GM10248 (cell line): ENCODE data around the gene ADA.
A peak's percentile ranks its signal among the peaks of the same experiment; 100 is the strongest.

Experiments used
- CTCF ChIA-PET: fragments of 300-600 bp; sonication (Branson Sonifier 250); formaldehyde crosslinking; extraction: SDS; loops from one replicate; lab custom pipeline; 2021; ENCODE audit warnings: antibody characterized with exemption; lab: Yijun Ruan, JAX
- POLR2A ChIA-PET: fragments of 350-650 bp; sonication (Branson Sonifier 250); formaldehyde crosslinking; extraction: SDS; loops from one replicate; lab custom pipeline; 2020; ENCODE audit warnings: antibody characterized with exemption; lab: Yijun Ruan, JAX
- DNase-seq: peaks from one replicate; pipeline ENCODE4 v3.0.0; 2012; ENCODE audit errors: extremely low spot score
- TF ChIP-seq, protein P1 (sequence below): IDR thresholded peaks from 2 replicates; pipeline ENCODE4 v1.5.1; 2012; ENCODE audit warnings: mild to moderate bottlenecking, low read depth; ENCODE audit errors: extremely low read depth, missing control alignments, control extremely low read depth

The ADA gene

DNA sequence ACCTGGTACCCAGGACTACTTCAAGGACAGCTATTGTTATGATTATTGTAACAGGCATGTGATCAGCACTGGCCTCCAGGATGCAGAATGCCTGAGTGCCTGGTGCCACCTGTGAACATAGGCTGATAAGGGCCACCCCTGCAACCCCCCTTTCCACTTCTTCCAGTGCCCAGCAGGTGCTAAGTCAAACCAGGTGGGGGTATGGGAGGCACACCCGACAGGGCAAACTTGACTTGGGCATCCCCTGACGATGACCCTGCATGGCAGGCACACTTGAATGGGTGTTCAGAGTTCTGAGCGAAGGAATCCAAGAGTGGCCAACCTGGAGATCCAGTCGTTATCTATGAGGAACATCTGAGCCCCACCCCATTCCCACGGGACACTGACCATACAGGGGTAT, 3.4 kb downstream of the ADA start:
- no peak for DNase-seq
- TF ChIP-seq, protein P1, sequence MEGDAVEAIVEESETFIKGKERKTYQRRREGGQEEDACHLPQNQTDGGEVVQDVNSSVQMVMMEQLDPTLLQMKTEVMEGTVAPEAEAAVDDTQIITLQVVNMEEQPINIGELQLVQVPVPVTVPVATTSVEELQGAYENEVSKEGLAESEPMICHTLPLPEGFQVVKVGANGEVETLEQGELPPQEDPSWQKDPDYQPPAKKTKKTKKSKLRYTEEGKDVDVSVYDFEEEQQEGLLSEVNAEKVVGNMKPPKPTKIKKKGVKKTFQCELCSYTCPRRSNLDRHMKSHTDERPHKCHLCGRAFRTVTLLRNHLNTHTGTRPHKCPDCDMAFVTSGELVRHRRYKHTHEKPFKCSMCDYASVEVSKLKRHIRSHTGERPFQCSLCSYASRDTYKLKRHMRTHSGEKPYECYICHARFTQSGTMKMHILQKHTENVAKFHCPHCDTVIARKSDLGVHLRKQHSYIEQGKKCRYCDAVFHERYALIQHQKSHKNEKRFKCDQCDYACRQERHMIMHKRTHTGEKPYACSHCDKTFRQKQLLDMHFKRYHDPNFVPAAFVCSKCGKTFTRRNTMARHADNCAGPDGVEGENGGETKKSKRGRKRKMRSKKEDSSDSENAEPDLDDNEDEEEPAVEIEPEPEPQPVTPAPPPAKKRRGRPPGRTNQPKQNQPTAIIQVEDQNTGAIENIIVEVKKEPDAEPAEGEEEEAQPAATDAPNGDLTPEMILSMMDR = no peak
- ChIA-PET CTCF (interaction anchor here (1.3 to 3.7 kb wide), 5 partner anchors 8 to 263 kb away, joined by 3 to 17 read pairs (median 4); no protein-coding TSS in a partner anchor), POLR2A (no interaction called here)

DNA sequence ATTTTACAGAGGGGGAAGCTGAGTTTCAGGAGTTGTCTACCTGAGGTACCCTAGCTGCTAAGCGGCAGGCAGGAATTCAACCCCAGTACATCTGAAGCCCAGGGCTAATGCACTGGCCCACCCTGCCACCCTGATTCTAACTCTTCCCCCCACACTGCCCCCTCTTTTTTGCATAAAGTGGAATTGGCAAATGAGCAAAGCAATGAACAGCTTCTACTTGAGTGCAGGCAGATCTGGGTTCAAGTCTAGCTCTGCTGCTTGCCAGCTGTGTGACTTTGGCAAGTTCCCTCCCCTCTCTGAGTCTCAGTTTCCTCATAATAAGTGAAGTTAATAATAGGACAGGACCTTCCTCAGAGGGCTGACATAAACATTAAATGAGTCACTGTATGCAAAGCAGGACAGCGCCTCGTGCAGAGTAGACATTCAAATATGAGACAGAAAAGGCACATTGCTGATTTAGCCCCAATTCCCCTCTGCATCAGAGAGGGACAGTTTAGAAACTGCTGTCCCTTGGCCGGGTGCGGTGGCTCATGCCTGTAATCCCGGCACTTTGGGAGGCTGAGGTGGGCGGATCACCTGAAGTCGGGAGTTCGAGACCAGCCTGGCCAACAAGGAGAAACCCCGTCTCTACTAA, 4.7 kb downstream of the ADA start:
- TF ChIP-seq, protein P1 = no peak
- ChIA-PET POLR2A (no interaction called here), CTCF (interaction anchor here (1.2 to 5.4 kb wide), 7 partner anchors 11 to 101 kb away, joined by 3 to 41 read pairs (median 3); no protein-coding TSS in a partner anchor)
- DNase-seq = peak; percentile 77

DNA sequence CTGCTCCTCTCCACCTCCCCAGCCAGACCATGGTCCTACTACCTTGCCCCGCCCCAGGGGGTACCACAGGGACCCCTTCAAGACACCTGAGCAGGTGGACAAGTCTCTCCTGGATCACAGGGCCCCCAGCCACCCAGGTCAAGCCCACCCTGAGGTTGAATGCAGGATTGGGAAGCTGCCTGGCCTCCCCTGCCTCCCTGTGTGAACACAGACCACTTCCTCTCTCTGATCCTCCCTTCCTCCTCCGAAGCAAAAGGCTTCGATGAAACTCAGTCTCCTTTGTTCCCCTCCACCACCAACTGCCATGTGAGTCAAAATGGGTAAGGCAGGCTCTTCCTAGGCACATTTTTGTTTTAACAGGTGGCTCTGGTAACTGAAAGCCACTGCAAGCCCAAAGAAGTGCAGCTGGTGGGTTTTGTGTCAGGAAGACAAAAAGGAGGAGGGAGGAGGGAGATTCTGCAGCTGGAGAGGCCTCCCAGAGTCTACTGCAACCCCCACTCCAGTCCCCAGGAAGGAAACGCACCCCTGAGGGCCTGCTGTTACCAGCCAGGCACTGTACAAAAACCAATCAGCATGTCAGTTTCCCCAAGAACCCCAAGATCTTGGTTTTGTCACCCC, 5.4 kb downstream of the ADA start:
- TF ChIP-seq, protein P1 = no peak
- CTCF ChIA-PET = interaction anchor here (1.3 to 5.4 kb wide), 5 partner anchors 12 to 101 kb away, joined by 3 to 41 read pairs (median 4); no protein-coding TSS in a partner anchor
- peak; percentile 48 for DNase-seq
- POLR2A ChIA-PET = no interaction called here

DNA sequence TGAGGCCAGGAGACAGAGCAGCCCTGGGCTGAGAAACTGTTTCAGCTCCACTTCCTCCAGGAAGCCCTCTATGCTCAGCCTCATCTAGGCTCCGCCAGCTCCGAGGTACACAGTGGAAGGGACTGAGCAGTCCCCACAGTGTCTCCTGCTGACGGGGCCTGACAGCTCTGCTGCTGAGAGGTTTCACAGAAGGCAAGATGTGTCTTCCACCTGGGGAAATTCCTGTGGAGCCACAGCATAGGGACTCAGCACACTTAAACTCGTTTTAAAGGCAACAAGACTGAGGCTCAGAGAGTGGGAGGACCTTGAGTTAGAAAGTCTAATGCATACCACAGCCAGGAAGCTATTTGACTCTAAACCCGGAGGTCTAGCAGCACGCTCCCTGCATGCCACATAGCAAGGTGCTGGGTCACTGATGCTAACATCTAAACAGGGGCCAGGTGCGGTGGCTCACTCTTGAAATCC, 6.8 kb downstream of the ADA start:
- CTCF ChIA-PET = interaction anchor here (0.9 to 5.4 kb wide), 5 partner anchors 10 to 39 kb away, joined by 4 to 41 read pairs (median 4); no protein-coding TSS in a partner anchor
- TF ChIP-seq, protein P1 = no peak
- POLR2A ChIA-PET = interaction anchor here (0.6 kb wide), 1 partner anchor 107 kb away, joined by 3 read pairs; no protein-coding TSS in a partner anchor
- peak; percentile 50 for DNase-seq

DNA sequence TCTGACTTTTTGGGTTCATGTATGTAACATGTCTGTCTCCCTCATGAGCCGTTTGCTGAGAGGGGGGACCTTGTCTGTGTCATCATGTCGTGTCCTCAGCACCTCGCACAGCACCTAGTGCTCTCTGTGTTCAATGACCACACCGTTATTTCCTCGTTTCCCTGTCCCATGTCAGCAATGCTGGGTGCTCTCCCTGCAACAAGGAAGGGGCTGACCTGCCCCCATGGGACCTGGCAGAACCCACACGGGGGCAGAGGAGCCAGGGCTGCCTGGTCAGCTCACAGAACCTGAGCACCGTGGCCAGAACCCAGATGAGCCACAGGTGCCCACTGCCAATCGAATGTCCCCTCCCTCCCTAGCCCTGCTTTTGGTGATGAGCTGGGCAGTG, 7.3 kb downstream of the ADA start:
- TF ChIP-seq, protein P1 = no peak
- POLR2A ChIA-PET = no interaction called here
- CTCF ChIA-PET = interaction anchor here (0.9 to 5.4 kb wide), 5 partner anchors 10 to 39 kb away, joined by 4 to 41 read pairs (median 4); no protein-coding TSS in a partner anchor
- DNase-seq = no peak

DNA sequence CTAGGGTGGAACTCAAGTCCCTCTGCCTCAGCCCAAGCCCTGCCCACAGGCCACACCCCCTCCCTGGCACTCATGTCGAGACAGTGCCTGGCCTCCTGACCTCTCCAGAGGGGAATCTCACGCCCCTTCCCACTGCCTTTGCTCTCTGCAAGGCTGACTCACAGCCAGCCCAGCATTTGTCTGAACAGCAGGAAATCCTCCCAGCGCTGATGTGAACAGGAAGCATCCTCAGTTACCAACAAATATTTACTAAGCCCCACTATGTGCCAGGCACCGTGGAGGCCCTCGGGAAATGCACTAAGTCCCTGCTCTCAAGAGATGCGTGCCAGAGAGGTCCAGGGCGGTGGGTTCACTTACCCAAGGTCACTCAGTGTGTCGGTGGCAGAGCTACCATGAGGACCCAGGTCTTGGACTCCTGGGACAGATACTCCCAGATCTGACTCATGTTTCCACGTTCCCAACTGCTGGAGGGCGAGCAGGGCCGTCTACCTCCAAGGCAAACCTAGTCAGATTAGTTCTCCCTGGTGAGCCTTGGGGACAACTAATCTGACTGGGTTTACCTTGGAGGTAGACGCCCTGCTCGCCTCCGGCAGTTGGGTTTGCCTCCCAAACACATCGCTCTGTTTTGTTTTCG, 7.8 kb downstream of the ADA start:
- ChIA-PET CTCF (interaction anchor here (0.6 to 5.4 kb wide), 7 partner anchors 8 to 63 kb away, joined by 3 to 41 read pairs (median 4); partner anchors contain the start of gene ADA), POLR2A (no interaction called here)
- TF ChIP-seq, protein P1 = no peak
- no peak for DNase-seq
